Adrenal gland (tissue), 5 donors: ENCODE results near the gene SPATA33.

Experiments
- CTCF ChIP-seq, 6 experiments: fragments of 450-650 bp in 4 of 6; fragments of 200-600 bp in 2 of 6; sonication (generic) in 1 of 6; IDR thresholded peaks; 1 replicate in 5 of 6; 2 replicates in 1 of 6; pipeline versions ENCODE4 v1.5.1 to v1.8.0; 2016 to 2021; ENCODE audit warnings: antibody characterized with exemption in 6 of 6, mild to moderate bottlenecking in 2 of 6, moderate library complexity in 1 of 6
- POLR2A ChIP-seq, 2 donors: fragments of 450-650 bp; IDR thresholded peaks; one replicate each; pipeline ENCODE4 v1.6.1; 2017; ENCODE audit warnings: antibody characterized with exemption in 2 of 2, mild to moderate bottlenecking in 2 of 2, moderate library complexity in 1 of 2
- donor health status: DM: no; HTN: no; CAD: no.

- no peak for TF ChIP-seq CTCF (IDR thresholded peaks at IDR 0.05)
- no peak for TF ChIP-seq POLR2A (IDR thresholded peaks at IDR 0.05)
These were observed 3.6 kb downstream of the SPATA33 start for GRCh38 chr16:89661215-89661614.
